Activated CD8-positive, alpha-beta T cell treated with anti-CD3 and anti-CD28 coated beads for 36 hours (primary cell): Measurements from ENCODE around the gene INHBC. TPM values are rescaled to one million over a fixed set of nuclear protein-coding genes. Genes with fewer than 3 reads are reported as not detected.

ENCODE experiments used
- ATAC-seq: fragments of 200-7000 bp; cut with Tn5 transposase; one replicate; pipeline ENCODE4 v1.10.0; 2021; ENCODE audit warnings: mild to moderate bottlenecking, moderate library complexity
- CTCF ChIA-PET: fragments of 350-600 bp; sonication (Branson Sonifier 250); formaldehyde crosslinking; loops from one replicate; lab custom pipeline; 2021; ENCODE audit warnings: antibody characterized with exemption; lab: Charles Lee
- POLR2A ChIA-PET: fragments of 350-600 bp; sonication (Branson Sonifier 250); formaldehyde crosslinking; loops from one replicate; lab custom pipeline; 2021; ENCODE audit warnings: antibody characterized with exemption; lab: Charles Lee
- DNase-seq: peaks from one replicate; pipeline ENCODE4 v3.0.0-alpha.2; 2020
- H3K27ac Mint-ChIP-seq: one replicate; pipeline ENCODE4 v1.8.0; 2021; ENCODE audit warnings: mild to moderate bottlenecking, mixed read lengths
- H3K27me3 Mint-ChIP-seq: one replicate; pipeline ENCODE4 v1.8.0; 2021; ENCODE audit warnings: mixed read lengths
- H3K36me3 Mint-ChIP-seq: one replicate; pipeline ENCODE4 v1.8.0; 2021; ENCODE audit warnings: low read depth, mixed read lengths
- H3K4me1 Mint-ChIP-seq: one replicate; pipeline ENCODE4 v1.8.0; 2021; ENCODE audit warnings: low read depth, mixed read lengths
- H3K4me3 Mint-ChIP-seq: one replicate; pipeline ENCODE4 v1.8.0; 2021; ENCODE audit warnings: mild to moderate bottlenecking, moderate library complexity, mixed read lengths
- H3K9me3 Mint-ChIP-seq: one replicate; pipeline ENCODE4 v1.8.0; 2021; ENCODE audit warnings: mixed read lengths
- CTCF ChIP-seq: fragments of 200-600 bp; IDR thresholded peaks from one replicate; pipeline ENCODE4 v1.8.0; 2022; ENCODE audit warnings: antibody characterized with exemption, mild to moderate bottlenecking
- intact Hi-C: fragments of 100-400 bp; cut with micrococcal nuclease; formaldehyde crosslinking; loops from one replicate; pipeline ENCODE4 v1.10.0; 2022
- total RNA-seq, 2 experiments: library from RNA; stranded (reverse); gene quantifications; one replicate each; pipeline ENCODE4 v1.2.3, GENCODE V29; 2021

INHBC gene
- total RNA-seq, 2 experiments from 2014 or later: 0.16 TPM; not detected in 1

DNA sequence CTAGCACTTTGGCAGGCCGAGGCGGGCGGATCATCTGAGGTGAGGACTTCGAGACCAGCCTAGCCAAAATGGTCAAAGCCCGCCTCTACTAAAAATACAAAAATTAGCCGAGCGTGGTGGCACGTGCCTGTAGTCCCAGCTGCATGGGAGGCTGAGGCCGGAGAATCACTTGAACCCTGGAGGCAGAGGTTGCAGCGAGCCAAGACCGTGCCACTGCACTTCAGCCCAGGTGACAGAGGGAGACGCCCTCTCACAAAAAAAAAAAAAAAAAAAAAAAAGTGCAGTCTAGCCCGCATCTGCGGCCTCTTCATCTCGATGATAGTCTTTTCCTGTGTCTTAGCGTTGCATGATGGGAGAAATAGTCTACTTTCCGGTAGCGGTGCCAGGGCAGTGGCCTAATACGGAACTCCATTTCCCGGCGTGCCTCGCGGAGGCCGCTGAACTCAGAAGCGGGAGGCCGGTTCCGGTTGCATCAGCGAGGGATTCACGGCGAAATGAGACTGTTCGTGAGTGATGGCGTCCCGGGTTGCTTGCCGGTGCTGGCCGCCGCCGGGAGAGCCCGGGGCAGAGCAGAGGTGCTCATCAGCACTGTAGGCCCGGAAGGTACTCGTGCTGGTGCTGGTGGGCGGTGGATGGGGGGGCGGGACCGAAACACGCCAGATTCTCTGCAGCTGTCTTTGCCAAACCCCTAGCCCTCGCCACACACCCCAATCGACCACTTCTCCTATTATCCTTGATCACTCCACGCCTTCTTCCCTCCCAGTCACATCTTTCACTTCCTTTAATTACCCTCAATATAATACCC, 53.2 kb downstream of the INHBC start, which contains the start of gene MARS1:
MARS1 (plus strand) TSS at position 472 of the 805 bp plus-strand sequence; CDS start at position 495, 23 bp downstream.
- H3K27me3 Mint-ChIP-seq: no peaks in the 10 kb centered on the region
- H3K9me3 Mint-ChIP-seq: no peaks in the 10 kb centered on the region
- POLR2A ChIA-PET: interaction anchor here (0.8 to 6.4 kb wide), 10 partner anchors 8 to 31 kb away, joined by 4 to 50 read pairs (median 8); partner anchors contain the start of genes ARHGAP9 and DDIT3
- intact Hi-C loops: no loop called here
- CTCF ChIA-PET: interaction anchor here (1.0 to 1.6 kb wide), 6 partner anchors 11 to 32 kb away, joined by 3 to 6 read pairs (median 4); partner anchors contain the start of gene INHBE
- peak within 1 kb of the TSS; percentile 95 for H3K27ac Mint-ChIP-seq
- peak within 1 kb of the TSS; percentile 97 for H3K4me3 Mint-ChIP-seq
- DNase-seq (peak; percentile 97), ATAC-seq (peak; percentile 98)
- H3K36me3 Mint-ChIP-seq: peaks cover 48% of the 10 kb centered on the region
- no peak for TF ChIP-seq CTCF
- peaks cover 33% of the 10 kb centered on the region for H3K4me1 Mint-ChIP-seq

DNA sequence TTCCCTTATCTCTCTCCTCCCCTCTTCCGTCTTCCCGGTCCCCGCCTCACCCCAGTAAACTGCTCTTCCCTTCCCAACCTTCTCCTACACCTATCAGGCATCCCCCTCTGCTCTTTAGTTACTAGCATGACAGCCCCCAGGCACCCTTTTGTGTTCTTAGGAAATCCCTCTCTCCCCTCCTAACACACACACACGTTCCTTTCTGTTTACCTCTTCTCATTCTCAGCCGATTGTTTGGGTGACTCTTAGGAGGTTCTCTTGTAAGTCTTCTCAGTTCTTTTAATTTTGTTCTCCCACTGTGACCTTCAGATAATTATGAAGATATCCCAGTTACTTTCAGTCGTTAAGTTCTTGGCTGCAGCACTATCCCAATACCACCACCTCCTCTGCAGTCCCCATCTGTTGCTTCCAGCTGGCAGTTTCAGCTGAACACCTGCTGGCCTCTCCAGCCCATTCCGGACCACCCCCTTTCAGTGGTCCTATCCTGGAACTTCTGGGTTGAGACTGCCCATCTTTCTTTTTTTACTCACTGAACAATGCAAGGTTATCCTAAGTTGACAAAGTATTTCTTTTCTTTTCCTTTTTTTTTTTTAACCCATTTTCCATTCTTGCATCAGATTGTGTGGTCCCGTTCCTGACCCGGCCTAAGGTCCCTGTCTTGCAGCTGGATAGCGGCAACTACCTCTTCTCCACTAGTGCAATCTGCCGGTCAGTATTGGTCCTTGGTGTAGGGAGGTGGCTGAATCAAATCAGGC, 54.0 kb downstream of the INHBC start:
- H3K4me1 Mint-ChIP-seq: peaks cover 27% of the 10 kb centered on the region
- H3K27ac Mint-ChIP-seq: peak overlapping the region; percentile 95
- ATAC-seq (no peak), DNase-seq (no peak)
- no peaks in the 10 kb centered on the region for H3K9me3 Mint-ChIP-seq
- H3K27me3 Mint-ChIP-seq: no peaks in the 10 kb centered on the region
- POLR2A ChIA-PET: interaction anchor here (1.1 to 6.4 kb wide), 8 partner anchors 8 to 30 kb away, joined by 4 to 50 read pairs (median 8); partner anchors contain the start of genes ARHGAP9 and DDIT3
- intact Hi-C loops: no loop called here
- CTCF ChIA-PET: interaction anchor here (0.9 to 1.3 kb wide), 2 partner anchors 30 to 32 kb away, joined by 3 to 4 read pairs; partner anchors contain the start of gene DDIT3
- peak overlapping the region; percentile 97 for H3K4me3 Mint-ChIP-seq
- no peak for TF ChIP-seq CTCF
- H3K36me3 Mint-ChIP-seq: peaks cover 51% of the 10 kb centered on the region

DNA sequence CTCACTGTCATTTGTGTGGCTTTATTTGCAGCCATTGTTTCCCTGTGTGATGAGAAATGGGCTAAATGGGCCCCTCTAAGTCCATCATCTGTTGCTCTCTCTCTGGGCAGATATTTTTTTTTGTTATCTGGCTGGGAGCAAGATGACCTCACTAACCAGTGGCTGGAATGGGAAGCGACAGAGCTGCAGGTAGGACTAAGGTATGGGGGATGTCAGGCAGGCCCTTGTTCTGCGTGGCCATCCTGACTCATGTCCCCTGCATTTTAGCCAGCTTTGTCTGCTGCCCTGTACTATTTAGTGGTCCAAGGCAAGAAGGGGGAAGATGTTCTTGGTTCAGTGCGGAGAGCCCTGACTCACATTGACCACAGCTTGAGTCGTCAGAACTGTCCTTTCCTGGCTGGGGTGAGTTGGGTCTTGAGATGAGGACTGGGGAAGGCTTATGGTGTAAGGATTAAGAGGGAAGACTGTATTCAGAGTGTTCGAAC, 54.6 kb downstream of the INHBC start:
- Mint-ChIP-seq H3K27me3 (no peaks in the 10 kb centered on the region), H3K27ac (peak overlapping the region; percentile 95), H3K36me3 (peaks cover 52% of the 10 kb centered on the region), H3K4me3 (peak overlapping the region; percentile 97), H3K4me1 (peaks cover 27% of the 10 kb centered on the region), H3K9me3 (no peaks in the 10 kb centered on the region)
- CTCF ChIA-PET: interaction anchor here (0.9 to 1.3 kb wide), 2 partner anchors 30 to 31 kb away, joined by 3 to 4 read pairs; partner anchors contain the start of gene DDIT3
- POLR2A ChIA-PET: interaction anchor here (1.1 to 6.4 kb wide), 10 partner anchors 8 to 29 kb away, joined by 3 to 50 read pairs (median 5); partner anchors contain the start of genes ARHGAP9 and DDIT3
- TF ChIP-seq CTCF: no peak
- intact Hi-C loops: no loop called here
- ATAC-seq: no peak
- no peak for DNase-seq

- ChIA-PET POLR2A (interaction anchor here (1.1 to 6.4 kb wide), 9 partner anchors 9 to 28 kb away, joined by 3 to 50 read pairs (median 5); partner anchors contain the start of genes ARHGAP9 and DDIT3), CTCF (no interaction called here)
- no peak for TF ChIP-seq CTCF
- Mint-ChIP-seq H3K4me1 (peaks cover 27% of the 10 kb centered on the region), H3K4me3 (peak overlapping the region; percentile 97), H3K27me3 (no peaks in the 10 kb centered on the region), H3K9me3 (no peaks in the 10 kb centered on the region), H3K27ac (peak overlapping the region; percentile 34), H3K36me3 (peaks cover 56% of the 10 kb centered on the region)
- intact Hi-C loops: no loop called here
- ATAC-seq (no peak), DNase-seq (no peak)
Observed at GRCh38 chr12:57490126-57490525, 55.5 kb downstream of the INHBC start.
